Stomach (tissue), 4 donors: ENCODE data around the gene BPTF.

Experiments used
- CTCF ChIP-seq, 7 experiments: fragments of 450-650 bp in 4 of 7; fragments of 200-600 bp in 3 of 7; sonication (generic) in 3 of 7; IDR thresholded peaks; one replicate each; pipeline ENCODE4 v1.5.1; 2016 to 2019; ENCODE audit warnings: antibody characterized with exemption in 7 of 7, control low read depth in 2 of 7, mild to moderate bottlenecking in 1 of 7
- EP300 ChIP-seq: sonication (generic); formaldehyde crosslinking; IDR thresholded peaks from one replicate; pipeline ENCODE4 v1.6.1; 2017; ENCODE audit warnings: antibody characterized with exemption
- POLR2AphosphoS5 ChIP-seq, 3 donors: sonication (generic); formaldehyde crosslinking; IDR thresholded peaks; one replicate each; pipeline ENCODE4 v1.6.1; 2016; ENCODE audit warnings: antibody characterized with exemption in 3 of 3

GRCh38 chr17:67842648-67843047, 17.3 kb downstream of the BPTF start:
- no peak for TF ChIP-seq CTCF (IDR thresholded peaks at IDR 0.05)
- TF ChIP-seq POLR2AphosphoS5 (IDR thresholded peaks at IDR 0.05): no peak
- no peak for TF ChIP-seq EP300
